Pancreas (tissue), 10 donors: Measurements from ENCODE around the gene NUFIP1. TPM values are rescaled to one million over a fixed set of nuclear protein-coding genes. Genes with fewer than 3 reads are reported as not detected.

Source experiments
- ATAC-seq, 4 donors: fragments of 200-7000 bp; cut with Tn5 transposase; one replicate each; pipeline versions ENCODE4 v1.8.0 to v1.9.1; 2020; ENCODE audit warnings: mild to moderate bottlenecking in 4 of 4, moderate library complexity in 4 of 4
- DNase-seq, 6 donors: peaks; one replicate each; pipeline ENCODE4 v3.0.0-alpha.2; 2020
- FAIRE-seq: peaks from 2 replicates; lab custom pipeline; 2012; peaks lifted over from hg19 to GRCh38; lab: Jason Lieb, UNC
- H3K27ac ChIP-seq, 4 donors: fragments of 200-600 bp; sonication (generic); 1 replicate in 3 of 4; 2 replicates in 1 of 4; pipeline versions ENCODE4 v1.5.0 to v1.8.0; 2020
- H3K27me3 ChIP-seq, 4 donors: fragments of 200-600 bp; one replicate each; pipeline ENCODE4 v1.8.0; 2021
- H3K36me3 ChIP-seq, 3 donors: fragments of 200-600 bp; sonication (generic) in 1 of 3; one replicate each; pipeline versions ENCODE4 v1.5.0 to v1.8.0; 2020 to 2021
- H3K4me1 ChIP-seq, 3 donors: fragments of 200-600 bp; one replicate each; pipeline ENCODE4 v1.8.0; 2021
- H3K4me3 ChIP-seq, 4 donors: fragments of 200-600 bp; sonication (generic) in 2 of 4; one replicate each; pipeline versions ENCODE4 v1.5.0 to v1.8.0; 2020 to 2021
- H3K9me3 ChIP-seq, 4 donors: fragments of 200-600 bp; one replicate each; pipeline ENCODE4 v1.8.0; 2021
- CTCF ChIP-seq, 4 donors: fragments of 200-600 bp; sonication (generic) in 3 of 4; IDR thresholded peaks; one replicate each; pipeline versions ENCODE4 v1.5.0 to v1.8.0; 2021; ENCODE audit warnings: antibody characterized with exemption in 4 of 4
- WGBS, 2 donors: extraction: QIAGEN DNeasy Blood & Tissue Kit; methylation state at CpG; one replicate each; pipeline ENCODE4 v1.1.7; 2013; 5-methylcytosine and 5-hydroxymethylcytosine counted together
- intact Hi-C, 3 donors: fragments of 100-400 bp; cut with DNase I; formaldehyde crosslinking; loops; one replicate each; pipeline versions ENCODE4 v1.11.1 to v1.14.2; 2022
- polyA plus RNA-seq, 2 donors: library from polyadenylated mRNA; stranded (reverse); fragments of 200-250 nt; gene quantifications; one replicate each; pipeline ENCODE4 v1.2.3, GENCODE V29; 2013
- total RNA-seq, 6 donors: library from RNA; stranded (reverse); fragmentation: NEBNext Ultra II Directional in 4 of 6; extraction: Animal tissue kit (Norgen Biotek cat#: 25700) in 4 of 6; gene quantifications; one replicate each; pipeline versions ENCODE4 v1.2.1 to v1.2.4, GENCODE V29; 2021 to 2023
- donor health status: healthy with polysubstance abuse.
- donor health status: DM: no; HTN: no; CAD: no; lungs with moderate emphysema.
- donor health status: DM: no; HTN: no; CAD: no.
- donor health status: control.
- donor health status: control.
- donor health status: Bipolar disorder and iron deficiency.
- donor health status: DM: yes; HTN: yes; CAD: no.
- donor health status: DM: no; HTN: no; CAD: no.
- donor health status: DM: no; HTN: no; CAD: no.
- donor health status: DM: yes; HTN: yes; CAD: no.

The NUFIP1 gene
- total and polyA plus RNA-seq, 8 donors, result 1.1 to 3.0 (median 2.0) TPM

- Histone ChIP-seq H3K36me3 (no peaks in the 10 kb centered on the region), H3K27ac (no peak overlapping the region), H3K27me3 (no peaks in the 10 kb centered on the region), H3K9me3 (no peaks in the 10 kb centered on the region), H3K4me1 (no peaks in the 10 kb centered on the region), H3K4me3 (no peak overlapping the region)
- intact Hi-C loops, result no loop called here
- DNase-seq (no peak), ATAC-seq (peak in 3 of 4 donors; percentile 46 to 78 (median 74)), FAIRE-seq (no peak)
- WGBS, 2 donors, result 66 to 72% methylated on average over 7 of the region's 7 CpGs
- no peak for TF ChIP-seq CTCF (IDR thresholded peaks at IDR 0.05)
These were observed 56.4 kb downstream of the NUFIP1 start for GRCh38 chr13:44932850-44933251.

- H3K4me1 ChIP-seq, result no peaks in the 10 kb centered on the region
- WGBS, 2 donors, result 51 to 56% methylated on average over 5 of the region's 5 CpGs
- intact Hi-C loops, result no loop called here
- DNase-seq, result no peak
- no peaks in the 10 kb centered on the region for H3K27me3 ChIP-seq
- H3K9me3 ChIP-seq, result no peaks in the 10 kb centered on the region
- no peak overlapping the region for H3K27ac ChIP-seq
- no peak for FAIRE-seq
- TF ChIP-seq CTCF (IDR thresholded peaks at IDR 0.05), result no peak
- H3K4me3 ChIP-seq, result no peak overlapping the region
- no peaks in the 10 kb centered on the region for H3K36me3 ChIP-seq
- peak in 2 of 4 donors; percentile 20 to 42 for ATAC-seq
These were observed 57.0 kb downstream of the NUFIP1 start for GRCh38 chr13:44932171-44932849.

- no peak for FAIRE-seq
These were observed 58.2 kb downstream of the NUFIP1 start for GRCh38 chr13:44930963-44931623.

GRCh38 chr13:44930280-44930679 lies 59.0 kb downstream of the NUFIP1 start:
- Histone ChIP-seq H3K27ac (no peak overlapping the region), H3K9me3 (no peaks in the 10 kb centered on the region), H3K4me1 (no peaks in the 10 kb centered on the region), H3K36me3 (no peaks in the 10 kb centered on the region), H3K27me3 (no peaks in the 10 kb centered on the region), H3K4me3 (no peak overlapping the region)
- TF ChIP-seq CTCF (IDR thresholded peaks at IDR 0.05), result no peak
- no peak for ATAC-seq
- WGBS, 2 donors, result 76 to 89% methylated on average over 3 of the region's 3 CpGs
- no peak for FAIRE-seq
- intact Hi-C loops, result no loop called here
- DNase-seq, result no peak

More at GRCh38 chr13:44930963-44931623, 58.2 kb downstream of the NUFIP1 start:
- TF ChIP-seq CTCF (IDR thresholded peaks at IDR 0.05), result no peak
- Histone ChIP-seq H3K36me3 (no peaks in the 10 kb centered on the region), H3K4me1 (no peaks in the 10 kb centered on the region), H3K4me3 (no peak overlapping the region), H3K27me3 (no peaks in the 10 kb centered on the region), H3K9me3 (no peaks in the 10 kb centered on the region), H3K27ac (no peak overlapping the region)
- ATAC-seq (no peak), DNase-seq (no peak)
- 71 to 79% methylated on average over 7 of the region's 7 CpGs for WGBS, 2 donors
- intact Hi-C loops, result no loop called here

GRCh38 chr13:44929692-44930091 lies 59.6 kb downstream of the NUFIP1 start:
- FAIRE-seq (no peak), ATAC-seq (no peak), DNase-seq (no peak)
- H3K9me3 ChIP-seq, result no peaks in the 10 kb centered on the region
- H3K27me3 ChIP-seq, result no peaks in the 10 kb centered on the region
- no peaks in the 10 kb centered on the region for H3K4me1 ChIP-seq
- no peak overlapping the region for H3K27ac ChIP-seq
- H3K4me3 ChIP-seq, result no peak overlapping the region
- intact Hi-C loops, result no loop called here
- TF ChIP-seq CTCF (IDR thresholded peaks at IDR 0.05), result no peak
- 79 to 85% methylated on average over 3 of the region's 3 CpGs for WGBS, 2 donors
- H3K36me3 ChIP-seq, result no peaks in the 10 kb centered on the region
